Panc1 (cell line): ENCODE data around the gene HSPA12A. TPM values are rescaled to one million over a fixed set of nuclear protein-coding genes. Genes with fewer than 3 reads are reported as not detected.

Experiments used
- ATAC-seq: fragments of 200-7000 bp; cut with Tn5 transposase; 2 replicates; pipeline ENCODE4 v1.9.1; 2020; ENCODE audit warnings: mild to moderate bottlenecking, moderate library complexity
- BruUV-seq: library from RNA; stranded (reverse); fragments of 400-500 nt; replicated peaks from 2 replicates; lab custom pipeline; 2021; lab: Mats Ljungman, UMichigan
- CTCF ChIA-PET: fragments of 300-600 bp; sonication (Branson Sonifier 250); formaldehyde crosslinking; loops from one replicate; lab custom pipeline; 2022; ENCODE audit warnings: antibody characterized with exemption; lab: Charles Lee
- POLR2A ChIA-PET: fragments of 300-600 bp; sonication (Branson Sonifier 250); formaldehyde crosslinking; loops from one replicate; lab custom pipeline; 2022; ENCODE audit warnings: antibody characterized with exemption; lab: Charles Lee
- DNase-seq: peaks from one replicate; pipeline ENCODE4 v3.0.0-alpha.2; 2010; ENCODE audit warnings: low read depth, low spot score
- H3K27ac ChIP-seq: 2 replicates; pipeline ENCODE4 v1.5.1; 2011; ENCODE audit warnings: mild to moderate bottlenecking, low read length, inconsistent platforms
- H3K27me3 ChIP-seq: fragments of 200-500 bp; sonication (Bioruptor generic); 2 replicates; pipeline ENCODE4 v1.6.0; 2014; ENCODE audit warnings: low read length, inconsistent platforms; ENCODE audit not compliant: control insufficient read depth, insufficient read depth
- H3K36me3 ChIP-seq: fragments of 200-500 bp; sonication (Bioruptor generic); 2 replicates; pipeline ENCODE4 v1.5.1; 2014; ENCODE audit warnings: inconsistent platforms, mild to moderate bottlenecking, low read length, moderate library complexity; ENCODE audit not compliant: control insufficient read depth, insufficient read depth
- H3K4me1 ChIP-seq: 2 replicates; pipeline ENCODE4 v1.5.1; 2011; ENCODE audit warnings: inconsistent platforms, mild to moderate bottlenecking, low read length, moderate library complexity; ENCODE audit not compliant: control insufficient read depth, insufficient read depth
- H3K4me3 ChIP-seq, 2 experiments: 2 replicates each; pipeline ENCODE4 v1.5.1; 2011 to 2012; ENCODE audit warnings: low read depth in 2 of 2, low read length in 2 of 2, mild to moderate bottlenecking in 2 of 2, inconsistent platforms in 1 of 2, moderate library complexity in 1 of 2
- H3K9me3 ChIP-seq: fragments of 200-500 bp; sonication (Bioruptor generic); 2 replicates; pipeline ENCODE4 v1.5.1; 2014; ENCODE audit warnings: low read depth, mild to moderate bottlenecking, inconsistent platforms, low read length, moderate library complexity; ENCODE audit not compliant: control insufficient read depth, insufficient read depth
- CTCF ChIP-seq: fragments of 450-650 bp; IDR thresholded peaks from 2 replicates; pipeline ENCODE4 v1.5.1; 2017; ENCODE audit warnings: mild to moderate bottlenecking
- POLR2AphosphoS5 ChIP-seq: IDR thresholded peaks from 2 replicates; pipeline ENCODE4 v1.6.1; 2012; ENCODE audit warnings: mild to moderate bottlenecking, low read depth, low read length, moderate library complexity
- REST ChIP-seq, 2 experiments: IDR thresholded peaks; 2 replicates each; pipeline ENCODE4 v1.6.1; 2011 to 2012; ENCODE audit warnings: low read depth in 2 of 2, control low read depth in 1 of 2, low read length in 1 of 2, mild to moderate bottlenecking in 1 of 2, moderate library complexity in 1 of 2; ENCODE audit not compliant: insufficient read depth in 1 of 2
- SIN3A ChIP-seq: IDR thresholded peaks from 2 replicates; pipeline ENCODE4 v1.6.1; 2012; ENCODE audit warnings: low read depth, mild to moderate bottlenecking, low read length, moderate library complexity, borderline replicate concordance; ENCODE audit not compliant: insufficient read depth
- TCF7L2 ChIP-seq: IDR thresholded peaks from 2 replicates; pipeline ENCODE4 v1.6.1; 2011; ENCODE audit warnings: mild to moderate bottlenecking, low read depth, low read length, inconsistent platforms
- in situ Hi-C: cut with HindIII; loops from 2 replicates; pipeline ENCODE4 v1.10.0; 2016; ENCODE audit warnings: low sequenced_read_pairs, low pct_unique_long_range_greater_than_20kb
- intact Hi-C: fragments of 100-400 bp; cut with micrococcal nuclease; formaldehyde crosslinking; loops from one replicate; pipeline ENCODE4 v1.10.0; 2022; ENCODE audit not compliant: unreplicated experiment
- total RNA-seq: library from RNA; stranded (reverse); gene quantifications from one replicate; pipeline ENCODE4 v1.2.1, GENCODE V29; 2021; ENCODE audit not compliant: unreplicated experiment

Gene HSPA12A
- total RNA-seq, 1 experiment from 2014 or later, result 7.7 TPM

GRCh38 chr10:116766837-116767634 lies 24.7 kb upstream of the HSPA12A start:
- no peaks in the 10 kb centered on the region for H3K4me1 ChIP-seq
- ATAC-seq, result no peak
- intact Hi-C loops, result no loop called here
- no peak overlapping the region for H3K27ac ChIP-seq
- TF ChIP-seq REST (IDR thresholded peaks at IDR 0.05; ENCODE audit: insufficient read depth in 1 of 2, low read depth in 2 of 2, low read length in 1 of 2), result no peak
- no peak for TF ChIP-seq SIN3A
- no peak for TF ChIP-seq POLR2AphosphoS5
- no peak for TF ChIP-seq TCF7L2
- TF ChIP-seq CTCF, result no peak
- BruUV-seq, result no TSS peak
- in situ Hi-C loops, result no loop called here
- H3K4me3 ChIP-seq, result no peak overlapping the region
- H3K27me3 ChIP-seq, result peaks cover 12% of the 10 kb centered on the region
- no peaks in the 10 kb centered on the region for H3K36me3 ChIP-seq
- no peak for DNase-seq
- CTCF ChIA-PET, result interaction anchor here (0.5 kb wide), 1 partner anchor 29 kb away, joined by 14 read pairs; no protein-coding TSS in a partner anchor
- POLR2A ChIA-PET, result no interaction called here
- no peaks in the 10 kb centered on the region for H3K9me3 ChIP-seq

- intact Hi-C loops, result no loop called here
- no peak overlapping the region for H3K27ac ChIP-seq
- ATAC-seq (no peak), DNase-seq (no peak)
- ChIA-PET POLR2A (no interaction called here), CTCF (interaction anchor here (0.5 kb wide), 1 partner anchor 30 kb away, joined by 14 read pairs; no protein-coding TSS in a partner anchor)
- peaks cover 12% of the 10 kb centered on the region for H3K27me3 ChIP-seq
- H3K4me1 ChIP-seq, result no peaks in the 10 kb centered on the region
- no peaks in the 10 kb centered on the region for H3K36me3 ChIP-seq
- H3K4me3 ChIP-seq, result no peak overlapping the region
- BruUV-seq, result no TSS peak
- in situ Hi-C loops, result no loop called here
- TF ChIP-seq REST (IDR thresholded peaks at IDR 0.05; ENCODE audit: insufficient read depth in 1 of 2, low read depth in 2 of 2, low read length in 1 of 2) (no peak), TCF7L2 (no peak), POLR2AphosphoS5 (no peak), CTCF (no peak), SIN3A (no peak)
- no peaks in the 10 kb centered on the region for H3K9me3 ChIP-seq
Measured at GRCh38 chr10:116766241-116766827, 24.0 kb upstream of the HSPA12A start.
